PC-9 (cell line): ENCODE data around the gene CACNA1D.

Experiments used
- CTCF ChIP-seq: fragments of 200-600 bp; sonication (generic); conservative IDR thresholded peaks from 2 replicates; pipeline ENCODE4 v1.6.1; 2017; ENCODE audit warnings: mixed run types, antibody characterized with exemption, mild to moderate bottlenecking, moderate library complexity
- EZH2 ChIP-seq: fragments of 200-600 bp; sonication (generic); IDR thresholded peaks from 2 replicates; pipeline ENCODE4 v1.8.0; 2017; ENCODE audit warnings: antibody characterized with exemption, low read depth

GRCh38 chr3:53764026-53764775 is 269.8 kb downstream of the CACNA1D start:
- TF ChIP-seq CTCF (no peak), EZH2 (no peak)
